Activated naive CD8-positive, alpha-beta T cell (primary cell): ENCODE results near the gene ADAM12.

Experiments used
- H3K27ac Mint-ChIP-seq: one replicate; pipeline ENCODE4 v1.8.0; 2021; ENCODE audit warnings: mixed read lengths
- H3K27me3 Mint-ChIP-seq: one replicate; pipeline ENCODE4 v1.8.0; 2021; ENCODE audit warnings: mixed read lengths
- H3K36me3 Mint-ChIP-seq: one replicate; pipeline ENCODE4 v1.8.0; 2021; ENCODE audit warnings: mixed read lengths
- H3K4me1 Mint-ChIP-seq: one replicate; pipeline ENCODE4 v1.8.0; 2021; ENCODE audit warnings: low read depth, mixed read lengths
- H3K4me3 Mint-ChIP-seq: one replicate; pipeline ENCODE4 v1.8.0; 2021; ENCODE audit warnings: mild to moderate bottlenecking, mixed read lengths
- H3K9me3 Mint-ChIP-seq: one replicate; pipeline ENCODE4 v1.8.0; 2021; ENCODE audit warnings: low read depth, mixed read lengths

Gene ADAM12

DNA sequence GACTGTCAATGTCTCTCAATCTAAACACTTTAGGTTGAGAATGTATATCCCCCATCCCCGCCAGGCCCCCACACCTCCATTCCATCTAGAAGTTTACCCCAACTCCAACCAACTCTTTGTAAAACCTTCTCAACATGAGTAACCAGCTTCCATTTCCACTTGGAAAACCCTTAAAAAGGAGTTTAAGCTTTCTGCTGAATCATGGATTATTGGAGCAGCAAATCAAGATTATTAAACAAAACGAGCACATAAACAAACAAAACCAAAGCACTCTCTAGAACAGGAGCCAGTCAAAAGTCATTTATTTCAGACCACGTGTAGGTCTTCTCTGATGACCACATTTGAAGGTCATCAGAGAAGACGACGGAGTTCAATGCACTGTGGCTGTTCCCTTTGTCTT is 278.4 kb downstream of the ADAM12 start:
- Mint-ChIP-seq H3K27ac (no peak overlapping the region), H3K9me3 (peaks cover 3% of the 10 kb centered on the region), H3K4me1 (no peaks in the 10 kb centered on the region), H3K27me3 (peaks cover 15% of the 10 kb centered on the region), H3K36me3 (no peaks in the 10 kb centered on the region), H3K4me3 (no peak overlapping the region)

DNA sequence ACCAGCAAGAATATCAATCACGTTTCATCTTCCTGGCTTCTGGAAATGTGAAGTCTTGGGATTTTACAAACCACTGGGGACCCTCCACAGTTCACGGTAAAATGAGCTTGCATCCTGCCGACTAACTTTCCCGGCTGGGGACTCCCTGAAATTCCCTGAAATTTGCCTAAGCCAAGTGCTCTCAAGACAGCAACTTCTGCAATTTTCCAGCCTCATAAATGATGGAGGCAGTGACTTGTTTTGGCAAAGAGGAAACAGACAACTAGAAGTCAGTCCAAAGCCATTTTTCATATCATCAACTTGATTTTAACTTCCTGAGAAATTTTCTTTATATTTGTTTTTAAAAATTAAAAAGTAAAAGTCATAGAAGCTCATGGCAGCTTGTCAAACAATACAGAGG is 279.6 kb downstream of the ADAM12 start:
- Mint-ChIP-seq H3K27ac (no peak overlapping the region), H3K9me3 (peaks cover 3% of the 10 kb centered on the region), H3K36me3 (no peaks in the 10 kb centered on the region), H3K27me3 (peaks cover 15% of the 10 kb centered on the region), H3K4me1 (no peaks in the 10 kb centered on the region), H3K4me3 (no peak overlapping the region)

DNA sequence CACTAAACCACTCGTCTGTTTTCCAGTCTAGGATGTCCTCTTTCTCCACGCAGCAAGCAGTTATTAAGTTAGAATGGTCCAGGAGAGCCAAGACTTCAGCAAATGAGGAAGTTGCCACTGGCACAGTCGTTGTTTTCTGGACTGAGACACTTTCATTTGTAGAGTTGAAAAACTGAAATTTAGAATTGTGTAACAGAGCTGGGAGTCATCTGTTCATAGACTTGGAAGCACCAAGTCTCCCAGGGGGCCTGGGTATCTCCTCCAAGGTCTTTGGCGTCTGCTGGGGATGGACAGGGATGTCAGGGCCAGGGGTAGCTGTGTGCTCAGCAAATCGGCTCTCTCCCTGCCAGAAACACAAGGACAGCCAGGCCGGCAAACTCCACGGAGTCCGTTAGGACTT is 283.5 kb downstream of the ADAM12 start:
- peaks cover 7% of the 10 kb centered on the region for H3K27me3 Mint-ChIP-seq
- H3K27ac Mint-ChIP-seq = no peak overlapping the region
- H3K4me1 Mint-ChIP-seq = no peaks in the 10 kb centered on the region
- no peak overlapping the region for H3K4me3 Mint-ChIP-seq
- no peaks in the 10 kb centered on the region for H3K9me3 Mint-ChIP-seq
- H3K36me3 Mint-ChIP-seq = no peaks in the 10 kb centered on the region

DNA sequence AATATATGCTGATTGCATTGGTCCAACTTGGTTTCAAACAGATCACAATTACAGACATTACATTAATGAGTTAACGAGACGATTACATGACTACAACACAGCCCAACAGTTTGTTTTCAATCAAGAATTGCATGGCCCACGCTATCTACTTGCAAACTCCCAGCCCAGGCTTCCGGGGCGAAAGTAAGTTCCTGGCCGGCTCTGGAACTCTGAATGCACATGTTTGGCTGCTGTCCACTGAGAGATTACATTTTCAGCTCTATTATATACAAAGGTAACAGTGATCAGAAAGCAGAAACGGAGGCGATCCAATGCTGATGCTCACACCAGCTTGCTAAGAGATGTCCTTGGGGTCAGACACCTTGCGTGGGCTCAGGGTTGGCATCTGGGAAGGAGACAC is 285.6 kb downstream of the ADAM12 start:
- H3K27me3 Mint-ChIP-seq = peaks cover 7% of the 10 kb centered on the region
- no peaks in the 10 kb centered on the region for H3K36me3 Mint-ChIP-seq
- no peak overlapping the region for H3K4me3 Mint-ChIP-seq
- no peaks in the 10 kb centered on the region for H3K9me3 Mint-ChIP-seq
- no peak overlapping the region for H3K27ac Mint-ChIP-seq
- H3K4me1 Mint-ChIP-seq = no peaks in the 10 kb centered on the region

DNA sequence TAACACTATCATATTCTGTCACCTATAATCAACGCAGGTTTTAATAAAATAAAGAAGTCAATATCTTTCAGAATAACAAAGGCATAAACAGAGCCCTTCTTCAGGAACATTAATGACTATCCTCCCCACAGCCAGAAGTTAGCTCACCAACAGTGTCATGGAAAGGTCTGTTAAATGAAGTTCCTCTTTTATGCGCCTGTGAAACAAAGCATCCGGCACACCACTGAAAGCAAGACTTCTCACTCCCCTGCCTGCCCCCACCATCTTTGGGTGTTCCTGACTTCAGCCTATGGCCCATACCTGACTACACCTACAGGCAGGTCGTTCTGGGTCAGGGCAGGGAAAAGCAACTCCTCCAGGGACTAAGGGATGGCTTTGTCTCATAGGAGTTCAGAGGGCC is 286.5 kb downstream of the ADAM12 start:
- Mint-ChIP-seq H3K27me3 (peaks cover 3% of the 10 kb centered on the region), H3K4me3 (no peak overlapping the region), H3K27ac (no peak overlapping the region), H3K36me3 (no peaks in the 10 kb centered on the region), H3K4me1 (no peaks in the 10 kb centered on the region), H3K9me3 (no peaks in the 10 kb centered on the region)

DNA sequence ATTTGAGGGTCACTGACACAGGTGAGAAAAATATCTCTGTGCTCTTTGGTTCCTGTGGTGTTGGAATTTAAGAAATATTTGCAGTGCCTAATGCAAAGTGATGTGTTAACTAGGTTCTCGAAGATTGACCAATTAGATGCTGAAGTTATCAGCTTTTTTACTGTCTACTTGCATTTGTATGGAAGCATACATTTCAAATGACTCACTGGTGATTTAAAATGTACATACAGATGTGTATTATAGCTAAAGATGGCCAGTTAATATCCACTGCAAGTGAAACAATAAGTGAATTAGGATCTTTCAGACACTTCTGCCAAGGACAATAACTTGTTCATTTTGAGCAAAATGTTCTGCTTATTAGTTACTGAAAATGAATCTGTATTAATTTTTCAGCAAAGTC is 287.0 kb downstream of the ADAM12 start:
- Mint-ChIP-seq H3K4me3 (no peak overlapping the region), H3K36me3 (no peaks in the 10 kb centered on the region), H3K27ac (no peak overlapping the region)

DNA sequence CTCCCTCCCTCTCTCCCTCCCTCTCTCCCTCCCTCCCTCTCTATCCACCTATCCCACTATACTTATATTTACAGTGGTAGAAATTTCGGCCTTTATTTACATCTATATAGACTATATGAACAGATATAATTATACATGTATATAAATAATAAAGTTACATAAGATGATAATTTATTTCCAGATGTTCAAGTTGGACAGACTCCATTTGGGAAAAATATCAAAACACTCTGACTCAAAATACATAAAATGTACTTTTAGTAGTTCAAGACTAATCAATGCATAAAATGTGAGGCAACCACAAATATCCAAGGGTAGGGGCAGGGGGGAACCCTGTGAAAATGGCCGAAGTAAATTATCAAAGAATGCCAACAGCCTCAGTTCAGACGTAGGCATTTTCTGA is 288.9 kb downstream of the ADAM12 start:
- no peaks in the 10 kb centered on the region for H3K36me3 Mint-ChIP-seq
- H3K4me1 Mint-ChIP-seq = no peaks in the 10 kb centered on the region
- H3K4me3 Mint-ChIP-seq = no peak overlapping the region
- no peaks in the 10 kb centered on the region for H3K9me3 Mint-ChIP-seq
- H3K27me3 Mint-ChIP-seq = peaks cover 2% of the 10 kb centered on the region
- H3K27ac Mint-ChIP-seq = no peak overlapping the region

More for the DNA sequence above, 287.0 kb downstream of the ADAM12 start:
- Mint-ChIP-seq H3K9me3 (no peaks in the 10 kb centered on the region), H3K27me3 (peaks cover 2% of the 10 kb centered on the region), H3K4me1 (no peaks in the 10 kb centered on the region)

DNA sequence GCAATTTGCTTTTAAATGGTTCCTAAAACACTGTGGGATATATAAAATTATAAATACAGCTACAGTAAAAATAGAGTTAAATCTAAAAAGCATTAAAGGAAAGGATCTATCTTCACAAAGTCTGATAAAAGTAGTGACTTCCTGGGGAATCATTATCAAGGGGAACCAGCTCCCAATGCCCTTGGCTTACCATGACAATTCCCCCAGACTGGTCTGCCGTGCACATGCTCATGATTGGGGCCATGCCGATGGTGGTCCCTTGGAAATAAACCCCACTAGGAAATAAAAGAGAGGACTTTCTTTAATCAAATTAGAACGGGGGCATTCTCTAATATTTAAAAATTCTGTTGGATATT is 290.1 kb downstream of the ADAM12 start:
- no peaks in the 10 kb centered on the region for H3K36me3 Mint-ChIP-seq
- H3K9me3 Mint-ChIP-seq = no peaks in the 10 kb centered on the region
- H3K4me3 Mint-ChIP-seq = no peak overlapping the region
- no peaks in the 10 kb centered on the region for H3K4me1 Mint-ChIP-seq
- H3K27ac Mint-ChIP-seq = no peak overlapping the region
- peaks cover 4% of the 10 kb centered on the region for H3K27me3 Mint-ChIP-seq

DNA sequence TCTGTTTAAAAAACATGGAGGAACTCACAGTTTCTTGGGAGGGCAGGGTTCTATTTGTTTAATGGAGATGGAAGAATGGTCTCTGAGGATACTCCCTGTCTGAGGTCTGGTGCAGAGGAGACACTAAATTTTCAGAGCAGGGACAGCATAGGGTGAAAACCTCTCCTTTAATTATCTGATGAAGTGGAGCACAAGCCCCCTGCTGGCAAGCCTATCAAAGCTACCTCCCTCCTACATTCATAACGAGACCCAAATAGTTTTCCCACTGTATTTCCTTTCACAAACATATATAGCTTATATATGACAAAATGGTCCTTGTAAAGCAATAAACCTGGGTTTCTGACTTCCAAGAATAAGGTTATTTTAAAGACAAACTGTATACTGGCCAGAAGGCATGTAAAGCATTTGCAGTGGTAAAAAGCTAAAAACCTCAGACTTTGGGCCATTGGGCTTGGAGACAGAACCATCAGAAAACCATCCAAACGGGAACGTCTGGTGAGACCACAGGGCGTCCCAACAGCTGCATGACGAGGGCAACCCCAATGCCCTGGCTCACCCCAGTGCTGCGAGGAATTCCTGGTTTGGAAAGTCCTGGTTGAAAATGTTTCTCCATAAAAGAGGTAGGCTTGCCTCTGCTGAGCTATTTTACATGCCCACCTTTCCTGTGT is 290.6 kb downstream of the ADAM12 start:
- Mint-ChIP-seq H3K27me3 (peaks cover 5% of the 10 kb centered on the region), H3K4me1 (no peaks in the 10 kb centered on the region), H3K4me3 (no peak overlapping the region), H3K27ac (no peak overlapping the region), H3K9me3 (no peaks in the 10 kb centered on the region), H3K36me3 (no peaks in the 10 kb centered on the region)

DNA sequence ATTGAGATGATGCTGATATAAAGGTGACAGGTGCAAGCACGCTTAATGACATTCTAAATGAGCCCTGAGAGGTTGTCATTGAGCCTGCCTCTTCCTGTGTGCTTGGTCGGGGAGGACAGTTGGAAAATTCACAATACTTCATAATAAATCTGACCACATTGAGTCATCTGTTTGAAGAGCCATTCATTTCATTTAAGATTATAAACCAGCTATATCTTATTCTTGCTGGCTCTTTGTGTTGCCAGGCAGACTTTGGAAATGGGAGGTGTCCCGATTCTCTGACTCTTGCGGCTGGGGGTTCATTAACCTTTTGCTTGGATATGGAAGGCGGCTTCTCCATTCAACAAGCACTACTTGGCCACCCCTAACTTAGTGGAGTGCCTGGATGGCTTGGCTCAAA is 293.7 kb downstream of the ADAM12 start:
- Mint-ChIP-seq H3K27ac (no peak overlapping the region), H3K4me3 (no peak overlapping the region), H3K27me3 (peaks cover 3% of the 10 kb centered on the region), H3K36me3 (no peaks in the 10 kb centered on the region), H3K9me3 (no peaks in the 10 kb centered on the region), H3K4me1 (no peaks in the 10 kb centered on the region)

DNA sequence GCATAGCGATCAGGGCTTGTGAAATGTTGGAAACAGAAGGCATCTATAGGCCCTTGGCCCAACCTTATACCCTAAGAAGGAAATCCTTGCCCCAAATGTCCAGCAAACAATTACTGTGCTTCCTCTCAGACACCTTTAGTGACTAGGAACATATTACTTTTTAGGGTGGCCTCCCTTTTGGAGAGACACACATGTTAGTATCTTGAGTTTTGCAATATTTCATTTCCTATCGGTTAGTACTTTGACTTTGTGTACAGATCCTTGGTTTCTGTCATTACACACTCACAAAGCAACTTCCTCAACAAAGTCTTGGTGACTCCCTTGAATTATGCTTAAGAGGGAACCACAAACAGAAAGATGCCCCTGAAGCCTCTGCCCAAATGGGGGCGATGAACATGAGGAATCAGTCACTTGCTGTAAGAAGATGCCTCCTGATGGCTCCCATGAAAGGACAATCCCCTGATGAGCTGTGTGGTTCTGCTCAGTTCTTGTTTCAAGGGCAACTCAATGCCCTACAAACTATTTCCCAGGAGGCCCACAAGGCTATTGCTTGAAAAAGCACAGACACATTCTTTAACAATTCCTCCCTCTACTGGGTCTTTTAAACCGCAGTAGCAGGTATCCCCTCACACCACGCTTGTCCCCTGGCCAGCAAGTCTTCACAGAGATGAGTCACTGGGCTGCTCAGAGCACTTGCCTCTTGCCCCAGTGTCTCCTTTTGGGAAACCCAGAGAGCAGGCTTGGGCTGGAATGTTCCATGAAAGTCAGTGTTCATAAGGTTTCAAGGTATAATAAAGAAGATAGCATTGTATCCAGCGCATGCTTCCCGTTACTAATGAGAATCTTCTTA is 295.7 kb downstream of the ADAM12 start:
- no peaks in the 10 kb centered on the region for H3K9me3 Mint-ChIP-seq
- H3K27ac Mint-ChIP-seq = no peak overlapping the region
- no peak overlapping the region for H3K4me3 Mint-ChIP-seq
- H3K27me3 Mint-ChIP-seq = peaks cover 3% of the 10 kb centered on the region
- no peaks in the 10 kb centered on the region for H3K4me1 Mint-ChIP-seq
- no peaks in the 10 kb centered on the region for H3K36me3 Mint-ChIP-seq

DNA sequence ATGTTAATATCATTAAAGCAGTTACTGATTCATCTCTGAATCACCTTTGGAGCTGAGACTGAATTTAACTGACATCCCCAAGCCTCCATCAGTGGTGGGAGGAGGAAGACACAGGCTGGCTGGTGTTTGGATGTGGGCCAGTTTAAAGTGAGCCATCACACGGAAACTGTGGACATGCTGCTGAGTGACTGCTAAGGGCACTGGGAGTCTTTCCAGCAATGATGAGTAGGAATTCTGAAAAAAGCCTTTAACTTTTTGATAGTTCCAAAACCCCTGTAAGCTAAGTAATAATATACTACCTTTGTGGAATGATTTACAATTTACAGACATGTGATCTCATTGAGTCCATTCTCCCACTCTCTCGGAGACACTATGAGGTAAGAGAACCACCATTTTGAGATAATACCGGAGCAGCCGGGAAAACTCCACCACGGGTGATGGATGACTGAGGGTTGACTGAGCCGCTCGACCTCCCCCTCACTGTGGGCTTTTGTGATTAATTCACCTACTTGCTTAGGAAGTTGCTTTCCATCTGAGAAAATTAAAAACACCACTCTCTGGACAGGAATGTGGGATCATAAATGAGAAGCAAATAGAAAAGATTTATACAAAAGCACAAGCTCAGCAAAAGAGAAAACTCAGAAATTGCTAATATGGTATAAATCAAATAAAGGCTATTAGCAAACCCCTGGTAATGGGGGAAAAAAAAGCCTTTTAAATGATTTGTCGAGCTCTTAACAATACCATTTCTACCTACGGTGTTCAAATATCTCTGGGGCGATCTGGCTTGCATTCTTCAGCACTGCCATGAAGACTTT is 297.2 kb downstream of the ADAM12 start:
- Mint-ChIP-seq H3K27ac (no peak overlapping the region), H3K9me3 (no peaks in the 10 kb centered on the region), H3K27me3 (peaks cover 3% of the 10 kb centered on the region), H3K4me3 (no peak overlapping the region), H3K4me1 (no peaks in the 10 kb centered on the region), H3K36me3 (no peaks in the 10 kb centered on the region)

DNA sequence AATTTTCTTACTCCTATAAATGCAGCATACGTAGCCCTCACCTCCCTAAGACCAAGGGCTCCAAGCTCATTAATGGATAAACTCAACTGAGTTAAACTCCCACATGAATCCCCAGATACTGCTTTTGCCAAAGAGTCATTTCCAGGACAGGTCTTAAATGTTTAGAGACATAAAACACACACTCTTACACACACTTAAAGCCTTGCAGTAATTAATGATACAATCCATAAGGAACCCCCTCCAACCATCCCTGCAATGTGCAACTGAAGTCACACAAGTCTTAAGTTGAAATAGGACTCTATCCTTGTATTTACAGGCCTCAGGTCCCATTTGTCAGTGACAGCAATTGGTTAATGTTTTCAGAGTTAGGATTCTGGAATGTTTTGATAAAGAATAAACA is 297.8 kb downstream of the ADAM12 start:
- H3K4me3 Mint-ChIP-seq = no peak overlapping the region
- peaks cover 7% of the 10 kb centered on the region for H3K27me3 Mint-ChIP-seq
- no peaks in the 10 kb centered on the region for H3K9me3 Mint-ChIP-seq
- H3K4me1 Mint-ChIP-seq = no peaks in the 10 kb centered on the region
- H3K27ac Mint-ChIP-seq = no peak overlapping the region
- no peaks in the 10 kb centered on the region for H3K36me3 Mint-ChIP-seq

DNA sequence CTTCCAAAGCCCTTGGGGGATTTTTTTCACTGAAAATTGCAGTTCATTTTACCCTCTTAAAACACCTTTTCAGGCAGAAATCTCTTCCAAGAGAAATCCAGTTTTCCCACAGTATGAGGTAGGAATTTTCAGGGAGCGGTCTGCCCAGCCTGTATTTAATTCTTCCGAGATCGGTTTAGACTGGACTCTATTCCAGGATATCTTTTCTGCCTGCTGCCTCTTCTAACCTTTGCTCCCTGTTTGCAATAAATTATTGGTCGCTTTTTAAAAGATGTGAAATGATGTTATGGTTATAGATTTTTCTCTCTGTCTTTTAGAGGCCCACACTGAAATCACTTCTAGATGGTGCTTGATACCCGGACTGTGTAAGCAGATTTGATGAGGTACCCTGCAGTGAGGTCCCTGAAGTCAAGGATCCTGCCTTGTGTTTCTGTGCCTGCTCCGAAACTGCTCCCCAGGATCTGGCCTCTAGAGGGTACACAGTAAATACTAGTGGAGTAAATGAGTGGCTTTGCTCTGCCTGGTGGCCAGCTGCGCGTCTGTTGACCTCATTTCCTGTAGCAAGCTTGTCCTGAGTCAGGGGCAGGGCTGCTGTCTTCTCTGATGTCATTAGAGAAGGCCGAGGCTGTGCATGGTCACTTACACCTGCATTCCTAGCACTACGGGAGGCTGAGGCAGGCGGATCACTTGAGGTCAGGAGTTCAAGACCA is 300.3 kb downstream of the ADAM12 start:
- H3K4me3 Mint-ChIP-seq = no peak overlapping the region
- H3K9me3 Mint-ChIP-seq = no peaks in the 10 kb centered on the region
- H3K4me1 Mint-ChIP-seq = no peaks in the 10 kb centered on the region
- no peaks in the 10 kb centered on the region for H3K36me3 Mint-ChIP-seq
- no peak overlapping the region for H3K27ac Mint-ChIP-seq
- H3K27me3 Mint-ChIP-seq = peaks cover 5% of the 10 kb centered on the region
